ENCODE measurements around the gene FCER2. TPM values are rescaled to one million over a fixed set of nuclear protein-coding genes. Genes with fewer than 3 reads are reported as not detected.

The FCER2 gene
- total and polyA plus RNA-seq, 2 of the 4 experiments (the other 2 are of a cell fraction) = not detected

- Histone ChIP-seq H2BK120ac (ENCODE audit: low read depth, low read length) (no peak overlapping the region), H3K4me3 (ENCODE audit: insufficient read depth, low read depth, low read length) (no peak overlapping the region), H3K27ac (ENCODE audit: insufficient read depth, low read length) (no peak overlapping the region), H2BK15ac (ENCODE audit: low read depth, low read length) (no peak overlapping the region), H2AK9ac (replicated peaks; ENCODE audit: low read depth, low read length, poor library complexity) (no peak overlapping the region), H3K56ac (ENCODE audit: extremely low read depth, insufficient read depth, low read length) (no peak overlapping the region), H3K9me3 (ENCODE audit: control insufficient read depth, insufficient read depth, low read length) (peaks cover 2% of the 10 kb centered on the region; the same call in 1 of the 2 replicates), H2BK20ac (ENCODE audit: low read depth, low read length) (no peak overlapping the region), H3K4ac (ENCODE audit: low read depth, low read length) (no peak overlapping the region), H3K9ac (ENCODE audit: low read depth, low read length) (no peak overlapping the region), H4K91ac (ENCODE audit: insufficient read depth, low read depth, low read length) (no peak overlapping the region), H3K18ac (ENCODE audit: low read depth, low read length) (no peak overlapping the region), H3K79me1 (ENCODE audit: low read depth in 1 of 2, low read length in 2 of 2) (no peaks in the 10 kb centered on the region), H3K4me2 (ENCODE audit: low read depth, low read length) (no peak overlapping the region), H2AFZ (replicated peaks; ENCODE audit: low read length, poor library complexity) (no peak overlapping the region), H3K27me3 (ENCODE audit: control insufficient read depth, insufficient read depth, low read length) (peaks cover 4% of the 10 kb centered on the region), H3K23ac (ENCODE audit: low read depth, low read length) (no peak overlapping the region), H3K14ac (replicated peaks; ENCODE audit: low read depth, low read length) (no peak overlapping the region), H3K4me1 (ENCODE audit: control insufficient read depth, insufficient read depth, low read length) (no peaks in the 10 kb centered on the region), H3K9me1 (ENCODE audit: insufficient read depth, low read length) (no peaks in the 10 kb centered on the region), H4K5ac (ENCODE audit: low read depth, low read length) (no peak overlapping the region), H2AK5ac (ENCODE audit: low read depth, low read length) (no peak overlapping the region), H4K20me1 (ENCODE audit: insufficient read depth, low read length) (no peaks in the 10 kb centered on the region), H4K8ac (ENCODE audit: low read depth in 2 of 2, low read length in 2 of 2) (no peak overlapping the region), H2BK5ac (ENCODE audit: low read depth, low read length, poor library complexity, severe bottlenecking) (no peak overlapping the region), H3K36me3 (ENCODE audit: control insufficient read depth, insufficient read depth, low read length) (no peaks in the 10 kb centered on the region)
- POLR2A ChIA-PET (ENCODE audit: unreplicated experiment) = no interaction called here
- dilution Hi-C loops (cut with HindIII; ENCODE audit: low sequenced_read_pairs, unreplicated experiment) (no loop called here), intact Hi-C loops (cut with micrococcal nuclease) (no loop called here), in situ Hi-C loops (cut with MboI; ENCODE audit: low sequenced_read_pairs) (no loop called here)
- ATAC-seq (ENCODE audit: low read depth) = no peak
- no CpG with 5 or more reads among the region's 1 CpG for WGBS, 2 experiments (ENCODE audit: extremely low coverage in 2 of 2, insufficient read length in 1 of 2)
- CTCF ChIA-PET = no interaction called here
- no TSS peak for BruUV-seq (replicated peaks)
- TF ChIP-seq FOS (IDR thresholded peaks at IDR 0.05; ENCODE audit: low read depth, low read length) (no peak), RCOR1 (IDR thresholded peaks at IDR 0.05; ENCODE audit: insufficient replicate concordance, low read length) (no peak)
- TF ChIP-seq, protein P1, sequence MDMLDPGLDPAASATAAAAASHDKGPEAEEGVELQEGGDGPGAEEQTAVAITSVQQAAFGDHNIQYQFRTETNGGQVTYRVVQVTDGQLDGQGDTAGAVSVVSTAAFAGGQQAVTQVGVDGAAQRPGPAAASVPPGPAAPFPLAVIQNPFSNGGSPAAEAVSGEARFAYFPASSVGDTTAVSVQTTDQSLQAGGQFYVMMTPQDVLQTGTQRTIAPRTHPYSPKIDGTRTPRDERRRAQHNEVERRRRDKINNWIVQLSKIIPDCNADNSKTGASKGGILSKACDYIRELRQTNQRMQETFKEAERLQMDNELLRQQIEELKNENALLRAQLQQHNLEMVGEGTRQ (IDR thresholded peaks at IDR 0.05; ENCODE audit: low read depth, low read length) = no peak
- no peak for DNase-seq
These were observed 13.7 kb upstream of the FCER2 start for GRCh38 chr19:7715671-7716070.
